Left lung (tissue), 14 donors: Measurements from ENCODE around the gene GPANK1. TPM values are rescaled to one million over a fixed set of nuclear protein-coding genes. Genes with fewer than 3 reads are reported as not detected.

Experiments used
- ATAC-seq: fragments of 200-7000 bp; cut with Tn5 transposase; one replicate; pipeline ENCODE4 v1.9.1; 2020; ENCODE audit warnings: moderate library complexity
- DNase-seq, 4 donors: peaks; one replicate each; pipeline ENCODE4 v3.0.0-alpha.2; 2013 to 2020
- H3K27ac ChIP-seq, 2 donors: fragments of 200-600 bp; sonication (generic) in 1 of 2; one replicate each; pipeline versions ENCODE4 v1.5.0 to v1.8.0; 2020 to 2021
- H3K27me3 ChIP-seq, 2 donors: fragments of 200-600 bp; sonication (generic) in 1 of 2; one replicate each; pipeline versions ENCODE4 v1.5.0 to v1.8.0; 2020 to 2021
- H3K36me3 ChIP-seq, 2 donors: fragments of 200-600 bp; sonication (generic) in 1 of 2; one replicate each; pipeline versions ENCODE4 v1.5.0 to v1.8.0; 2020 to 2021
- H3K4me1 ChIP-seq, 2 donors: fragments of 200-600 bp; one replicate each; pipeline ENCODE4 v1.8.0; 2021
- H3K4me3 ChIP-seq, 2 donors: fragments of 200-600 bp; sonication (generic) in 1 of 2; one replicate each; pipeline versions ENCODE4 v1.5.0 to v1.8.0; 2020 to 2021; ENCODE audit warnings: mild to moderate bottlenecking in 1 of 2
- H3K9me3 ChIP-seq, 2 donors: fragments of 200-600 bp; sonication (generic) in 1 of 2; one replicate each; pipeline versions ENCODE4 v1.5.0 to v1.8.0; 2020 to 2021
- CTCF ChIP-seq, 2 donors: fragments of 200-600 bp; sonication (generic) in 1 of 2; IDR thresholded peaks; one replicate each; pipeline versions ENCODE4 v1.5.0 to v1.8.0; 2021; ENCODE audit warnings: antibody characterized with exemption in 2 of 2
- intact Hi-C, 2 donors: fragments of 100-400 bp; cut with DNase I; formaldehyde crosslinking; loops; one replicate each; pipeline versions ENCODE4 v1.11.2 to v1.14.2; 2022
- long read RNA-seq, 12 donors: library from polyadenylated mRNA in 2 of 12; unstranded in 2 of 12; transcript quantifications; one replicate each; pipeline ENCODE4 v2.0.0 and lab custom pipeline, GENCODE V29; 2019 to 2026
- polyA plus RNA-seq, 6 donors: library from polyadenylated mRNA; unstranded; fragments of 120-200 nt; gene quantifications; one replicate each; pipeline ENCODE4 v1.2.1, GENCODE V29; 2013; ENCODE audit not compliant: insufficient read length in 6 of 6
- total RNA-seq, 2 donors: library from RNA; stranded (reverse); fragmentation: NEBNext Ultra II Directional; extraction: Animal tissue kit (Norgen Biotek cat#: 25700); gene quantifications; one replicate each; pipeline ENCODE4 v1.2.1, GENCODE V29; 2021
- donor health status: DM: no; HTN: yes; CAD: no.
- donor health status: DM: no; HTN: no; CAD: no.

Gene GPANK1
- total RNA-seq, result 10 to 100 TPM; 10.3 to 13.2 TPM
- polyA plus RNA-seq, result 10 to 100 TPM; 18.0 to 22.8 (median 22.2) TPM
- long read RNA-seq, donor 1, transcript GPANK1-203 (3 exons, 1,910 nt), result major isoform, 6 of 489 reads
- long read RNA-seq, donor 1, partial matches to known transcripts, result 463 of 489 reads
- long read RNA-seq, donor 1, other reads (novel, unspliced or antisense), result 18 of 489 reads
- long read RNA-seq, donor 2, partial matches to known transcripts, result 491 of 506 reads
- long read RNA-seq, donor 2, other reads (novel, unspliced or antisense), result 9 of 506 reads
- long read RNA-seq, donor 3, partial matches to known transcripts, result 7 of 12 reads
- long read RNA-seq, donor 3, other reads (novel, unspliced or antisense), result 0 of 12 reads
- long read RNA-seq, donor 4, partial matches to known transcripts, result 17 of 23 reads
- long read RNA-seq, donor 4, other reads (novel, unspliced or antisense), result 4 of 23 reads
- long read RNA-seq, donor 5, partial matches to known transcripts, result 261 of 269 reads
- long read RNA-seq, donor 5, other reads (novel, unspliced or antisense), result 7 of 269 reads
- long read RNA-seq, donor 6, transcript GPANK1-203 (3 exons, 1,910 nt), result major isoform, 7 of 40 reads
- long read RNA-seq, donor 6, partial matches to known transcripts, result 33 of 40 reads
- long read RNA-seq, donor 6, other reads (novel, unspliced or antisense), result 0 of 40 reads
- long read RNA-seq, donor 7, partial matches to known transcripts, result 119 of 131 reads
- long read RNA-seq, donor 7, other reads (novel, unspliced or antisense), result 9 of 131 reads
- long read RNA-seq, donor 8, partial matches to known transcripts, result 15 of 18 reads
- long read RNA-seq, donor 8, other reads (novel, unspliced or antisense), result 0 of 18 reads
- long read RNA-seq, donor 9, result 0 reads
- long read RNA-seq, donor 10, partial matches to known transcripts, result 17 of 27 reads
- long read RNA-seq, donor 10, other reads (novel, unspliced or antisense), result 4 of 27 reads
- long read RNA-seq, donor 11, partial matches to known transcripts, result 5 of 7 reads
- long read RNA-seq, donor 11, other reads (novel, unspliced or antisense), result 0 of 7 reads
- long read RNA-seq, donor 12, partial matches to known transcripts, result 321 of 332 reads
- long read RNA-seq, donor 12, other reads (novel, unspliced or antisense), result 7 of 332 reads

- no peaks in the 10 kb centered on the region for H3K9me3 ChIP-seq
- H3K4me3 ChIP-seq, result peak within 1 kb of the TSS; percentile 57 to 66
- ATAC-seq, result peak; percentile 73
- H3K4me1 ChIP-seq, result peaks cover 19 to 60% of the 10 kb centered on the region in 2 donors
- TF ChIP-seq CTCF (IDR thresholded peaks at IDR 0.05), result no peak
- peak; percentile 90 to 96 (median 94) for DNase-seq
- H3K27ac ChIP-seq, result peak within 1 kb of the TSS; percentile 93 to 94
- H3K36me3 ChIP-seq, result peaks cover 0 to 54% of the 10 kb centered on the region in 2 donors
- intact Hi-C loops, result no loop called here
- H3K27me3 ChIP-seq, result no peaks in the 10 kb centered on the region
These were observed at the start of gene GPANK1 for GRCh38 chr6:31664790-31665500. TSS of gene GPANK1 (minus strand) at chr6:31664997. CDS start at chr6:31664478, 519 bp downstream.

GRCh38 chr6:31713991-31714684 lies 49.3 kb upstream of the GPANK1 start:
- H3K4me1 ChIP-seq, result peaks cover 0 to 12% of the 10 kb centered on the region in 2 donors
- no peak for TF ChIP-seq CTCF (IDR thresholded peaks at IDR 0.05)
- no peaks in the 10 kb centered on the region for H3K27me3 ChIP-seq
- H3K27ac ChIP-seq, result no peak overlapping the region
- intact Hi-C loops, result no loop called here
- no peaks in the 10 kb centered on the region for H3K9me3 ChIP-seq
- no peak overlapping the region for H3K4me3 ChIP-seq
- no peak for ATAC-seq
- no peak for DNase-seq
- H3K36me3 ChIP-seq, result no peaks in the 10 kb centered on the region

- H3K36me3 ChIP-seq, result no peaks in the 10 kb centered on the region
These were observed 48.7 kb upstream of the GPANK1 start for GRCh38 chr6:31713465-31713864.

More at GRCh38 chr6:31713465-31713864, 48.7 kb upstream of the GPANK1 start:
- intact Hi-C loops, result no loop called here
- H3K4me1 ChIP-seq, result peaks cover 0 to 12% of the 10 kb centered on the region in 2 donors
- no peak for TF ChIP-seq CTCF (IDR thresholded peaks at IDR 0.05)
- no peak overlapping the region for H3K27ac ChIP-seq
- no peak for ATAC-seq
- H3K27me3 ChIP-seq, result no peaks in the 10 kb centered on the region
- no peaks in the 10 kb centered on the region for H3K9me3 ChIP-seq
- no peak for DNase-seq
- no peak overlapping the region for H3K4me3 ChIP-seq
